GM23248 (cell line): ENCODE measurements around the gene RPH3AL.

Experiments
- EZH2 ChIP-seq: fragments of 200-600 bp; sonication (generic); IDR thresholded peaks from 2 replicates; pipeline ENCODE4 v1.6.1; 2018; ENCODE audit warnings: antibody characterized with exemption, mild to moderate bottlenecking; ENCODE audit not compliant: insufficient read depth, poor library complexity, severe bottlenecking
- EZH2phosphoT487 ChIP-seq: fragments of 200-600 bp; sonication (generic); IDR thresholded peaks from 2 replicates; pipeline ENCODE4 v1.6.1; 2018; ENCODE audit warnings: antibody characterized with exemption, moderate library complexity, mild to moderate bottlenecking, low read depth; ENCODE audit not compliant: insufficient read depth

GRCh38 chr17:263271-263670 is 89.3 kb downstream of the RPH3AL start:
- TF ChIP-seq EZH2, result no peak
- TF ChIP-seq EZH2phosphoT487, result no peak
